Activated T-helper 17 cell treated with anti-CD3 and anti-CD28 coated beads, Interleukin-2, amount 50 U/mL, for 72 hours (primary cell): ENCODE measurements around the gene STARD13. TPM values are rescaled to one million over a fixed set of nuclear protein-coding genes. Genes with fewer than 3 reads are reported as not detected.

ENCODE experiments used
- ATAC-seq: fragments of 150-1000 bp; cut with Tn5 transposase; replicated peaks from 2 replicates; pipeline ENCODE4 v1.10.0; 2021; ENCODE audit warnings: mild to moderate bottlenecking, moderate library complexity
- H3K27ac Mint-ChIP-seq: one replicate; pipeline ENCODE4 v1.8.0; 2022; ENCODE audit warnings: mixed read lengths
- H3K27me3 Mint-ChIP-seq: one replicate; pipeline ENCODE4 v1.8.0; 2022; ENCODE audit warnings: mixed read lengths
- H3K36me3 Mint-ChIP-seq: one replicate; pipeline ENCODE4 v1.8.0; 2022; ENCODE audit warnings: low read depth, mild to moderate bottlenecking, mixed read lengths
- H3K4me1 Mint-ChIP-seq: one replicate; pipeline ENCODE4 v1.8.0; 2022; ENCODE audit warnings: mixed read lengths
- H3K4me3 Mint-ChIP-seq: one replicate; pipeline ENCODE4 v1.8.0; 2022; ENCODE audit warnings: mild to moderate bottlenecking, mixed read lengths
- H3K9me3 Mint-ChIP-seq: one replicate; pipeline ENCODE4 v1.8.0; 2022; ENCODE audit warnings: mixed read lengths
- total RNA-seq, 2 donors: library from RNA; stranded (reverse); gene quantifications; one replicate each; pipeline ENCODE4 v1.2.3, GENCODE V29; 2022

The STARD13 gene
- total RNA-seq, 2 donors from 2014 or later = 1.1 to 2.3 TPM

DNA sequence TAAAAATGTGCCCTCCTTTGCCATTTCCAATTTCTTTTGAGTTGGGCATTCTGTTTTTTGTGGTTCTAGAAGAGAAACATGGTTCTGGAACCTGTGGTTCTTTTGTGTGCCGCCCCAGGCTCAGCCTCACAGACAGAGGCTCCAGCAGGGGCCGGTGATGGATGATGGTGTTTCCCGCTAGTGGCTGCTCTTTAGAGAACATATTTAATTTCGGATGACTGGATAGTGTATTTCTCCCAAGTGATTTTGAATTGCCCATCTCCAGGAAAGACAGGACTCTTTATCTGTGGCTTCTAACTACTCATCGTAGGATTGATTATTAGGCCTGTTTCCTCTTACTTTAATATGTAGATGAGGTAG is 194.2 kb downstream of the STARD13 start:
- H3K27ac Mint-ChIP-seq = no peak overlapping the region
- H3K4me1 Mint-ChIP-seq = no peaks in the 10 kb centered on the region
- H3K4me3 Mint-ChIP-seq = no peak overlapping the region
- ATAC-seq = no peak
- no peaks in the 10 kb centered on the region for H3K9me3 Mint-ChIP-seq
- no peaks in the 10 kb centered on the region for H3K36me3 Mint-ChIP-seq
- peaks cover 9% of the 10 kb centered on the region for H3K27me3 Mint-ChIP-seq

DNA sequence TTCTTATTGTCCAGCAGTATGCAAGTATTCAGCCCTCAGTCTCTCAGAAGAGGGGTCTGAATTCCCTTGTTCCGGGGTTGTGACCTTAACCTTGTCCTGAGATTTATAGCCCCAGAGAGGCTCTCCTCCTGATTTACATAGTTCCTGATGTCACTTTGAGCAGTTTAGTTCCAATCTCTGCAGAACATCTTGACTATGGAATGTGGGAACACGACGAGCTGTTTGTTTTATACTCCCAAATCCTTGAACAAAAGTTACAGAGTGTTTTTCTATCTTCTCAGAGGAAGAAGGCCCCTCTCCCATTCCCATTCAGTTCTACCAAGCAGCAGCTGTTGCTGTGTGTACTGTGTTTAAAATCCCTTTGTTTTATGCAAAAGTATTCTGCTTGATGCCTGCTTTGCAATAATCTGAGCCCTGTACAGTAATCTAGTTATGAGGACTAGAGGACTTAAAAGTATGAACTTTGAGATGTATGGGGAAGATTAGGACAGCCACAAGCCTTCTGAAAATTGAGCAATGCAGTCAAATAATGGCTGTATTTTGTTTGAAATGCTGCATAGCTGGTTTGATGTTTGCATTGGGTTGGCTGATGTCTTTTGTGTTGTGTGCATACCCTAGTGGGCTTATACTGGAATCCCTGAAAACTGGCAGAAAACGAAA is 194.7 kb downstream of the STARD13 start:
- Mint-ChIP-seq H3K9me3 (no peaks in the 10 kb centered on the region), H3K27ac (no peak overlapping the region), H3K36me3 (no peaks in the 10 kb centered on the region), H3K27me3 (peaks cover 9% of the 10 kb centered on the region), H3K4me3 (no peak overlapping the region), H3K4me1 (no peaks in the 10 kb centered on the region)
- no peak for ATAC-seq

DNA sequence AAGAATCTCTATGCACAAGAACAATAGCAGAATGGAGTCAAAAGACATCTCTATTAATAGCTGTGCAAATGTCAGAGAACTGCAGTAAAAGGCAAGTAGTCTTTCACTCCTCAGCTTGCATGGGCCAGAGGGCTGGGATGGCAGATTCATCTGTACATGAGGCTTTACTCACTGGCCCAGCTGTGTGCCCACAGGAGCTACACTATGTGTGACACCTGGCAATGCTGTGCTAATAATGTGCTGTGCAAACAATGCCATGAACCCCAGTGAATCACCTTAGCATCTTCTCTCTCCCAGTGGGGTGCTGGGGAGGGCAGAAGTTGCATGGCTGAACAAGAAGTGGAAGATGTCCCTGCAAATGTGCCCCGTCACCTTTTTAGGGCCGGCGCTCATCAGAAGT is 196.2 kb downstream of the STARD13 start:
- Mint-ChIP-seq H3K36me3 (no peaks in the 10 kb centered on the region), H3K27ac (no peak overlapping the region), H3K4me1 (no peaks in the 10 kb centered on the region), H3K27me3 (peaks cover 13% of the 10 kb centered on the region), H3K9me3 (no peaks in the 10 kb centered on the region), H3K4me3 (no peak overlapping the region)
- ATAC-seq = no peak

DNA sequence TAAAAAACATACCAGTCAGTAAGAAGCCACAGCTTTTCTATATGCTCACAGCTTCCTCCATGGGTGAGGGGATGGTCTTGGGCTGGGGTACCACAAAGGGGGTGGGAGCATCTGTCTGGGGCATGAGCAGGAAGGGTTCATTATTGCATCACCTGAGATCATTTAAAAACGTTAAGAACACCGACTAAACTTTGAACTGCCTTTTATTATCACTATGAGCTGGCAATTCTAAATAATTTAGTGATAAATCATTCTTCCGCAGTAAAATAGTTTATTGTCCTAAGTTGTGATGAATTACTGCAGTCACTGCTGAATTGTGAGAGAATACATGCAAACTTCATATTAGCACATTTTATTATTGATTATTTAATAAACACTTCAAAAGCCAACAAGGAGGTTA is 197.8 kb downstream of the STARD13 start:
- ATAC-seq = no peak
- no peak overlapping the region for H3K27ac Mint-ChIP-seq
- H3K36me3 Mint-ChIP-seq = no peaks in the 10 kb centered on the region
- H3K27me3 Mint-ChIP-seq = peaks cover 13% of the 10 kb centered on the region
- H3K4me1 Mint-ChIP-seq = no peaks in the 10 kb centered on the region
- H3K9me3 Mint-ChIP-seq = no peaks in the 10 kb centered on the region
- no peak overlapping the region for H3K4me3 Mint-ChIP-seq

DNA sequence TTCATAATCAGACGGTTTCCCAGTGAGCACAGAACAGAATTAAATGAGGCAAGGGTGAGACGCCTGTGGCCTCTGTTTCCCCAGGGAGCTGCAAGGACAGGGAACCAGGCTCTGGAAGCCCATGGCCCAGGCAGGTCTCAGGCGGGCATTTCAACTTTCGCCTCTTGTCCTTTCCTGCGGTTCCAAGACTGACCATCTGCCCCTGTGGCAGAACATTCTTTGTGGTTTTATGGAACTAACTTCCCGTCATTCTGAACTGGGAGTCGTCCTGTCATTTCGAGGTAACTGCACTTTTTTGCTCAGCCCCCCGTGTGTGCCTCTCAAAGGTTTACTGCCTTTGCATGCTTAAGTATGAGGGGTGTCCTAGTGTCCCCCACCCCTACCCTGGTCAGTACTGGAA is 198.5 kb downstream of the STARD13 start:
- Mint-ChIP-seq H3K27ac (no peak overlapping the region), H3K4me3 (no peak overlapping the region), H3K27me3 (peaks cover 13% of the 10 kb centered on the region), H3K9me3 (no peaks in the 10 kb centered on the region), H3K36me3 (no peaks in the 10 kb centered on the region), H3K4me1 (no peaks in the 10 kb centered on the region)
- no peak for ATAC-seq

DNA sequence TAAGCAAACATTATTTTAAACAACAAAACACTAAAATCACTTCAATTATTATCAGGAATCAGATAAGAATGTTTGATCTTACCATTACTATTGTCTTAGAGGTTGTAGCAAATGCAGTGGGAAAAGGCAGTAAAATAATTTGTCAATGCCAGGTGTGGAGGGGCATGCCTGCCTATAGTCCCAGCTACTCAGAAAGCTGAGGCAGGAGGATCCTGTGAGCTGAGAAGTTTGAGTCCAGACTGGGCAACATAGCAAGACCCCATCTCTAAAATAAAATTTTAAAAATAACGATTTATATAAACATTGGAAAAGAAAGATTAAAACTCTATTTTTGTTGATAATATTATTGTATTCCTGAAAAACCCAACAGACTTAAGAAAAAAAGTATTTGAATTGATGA is 202.5 kb downstream of the STARD13 start:
- no peaks in the 10 kb centered on the region for H3K36me3 Mint-ChIP-seq
- no peak overlapping the region for H3K27ac Mint-ChIP-seq
- H3K4me3 Mint-ChIP-seq = no peak overlapping the region
- H3K9me3 Mint-ChIP-seq = no peaks in the 10 kb centered on the region
- no peaks in the 10 kb centered on the region for H3K4me1 Mint-ChIP-seq
- peaks cover 24% of the 10 kb centered on the region for H3K27me3 Mint-ChIP-seq
- no peak for ATAC-seq

DNA sequence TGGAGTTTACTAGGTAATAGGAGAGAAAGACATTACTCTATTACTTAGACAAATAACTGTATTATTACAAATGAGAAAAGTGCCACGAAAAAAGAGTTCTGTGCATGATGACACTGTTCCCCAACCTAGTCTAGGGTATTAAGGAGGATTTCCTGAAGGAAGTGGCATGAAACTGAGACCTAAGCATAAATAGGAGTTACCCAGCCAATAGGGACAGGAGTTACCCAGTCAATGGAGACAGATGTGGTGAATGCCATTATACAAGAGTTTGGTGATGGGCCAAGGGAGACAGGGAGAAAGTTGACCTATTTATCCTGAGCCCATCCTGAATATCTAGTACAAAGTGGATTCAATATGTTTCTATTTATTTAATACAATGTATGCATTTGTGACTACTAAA is 203.9 kb downstream of the STARD13 start:
- H3K27ac Mint-ChIP-seq = no peak overlapping the region
- no peaks in the 10 kb centered on the region for H3K4me1 Mint-ChIP-seq
- no peak overlapping the region for H3K4me3 Mint-ChIP-seq
- peaks cover 19% of the 10 kb centered on the region for H3K27me3 Mint-ChIP-seq
- no peaks in the 10 kb centered on the region for H3K36me3 Mint-ChIP-seq
- no peak for ATAC-seq
- H3K9me3 Mint-ChIP-seq = no peaks in the 10 kb centered on the region

DNA sequence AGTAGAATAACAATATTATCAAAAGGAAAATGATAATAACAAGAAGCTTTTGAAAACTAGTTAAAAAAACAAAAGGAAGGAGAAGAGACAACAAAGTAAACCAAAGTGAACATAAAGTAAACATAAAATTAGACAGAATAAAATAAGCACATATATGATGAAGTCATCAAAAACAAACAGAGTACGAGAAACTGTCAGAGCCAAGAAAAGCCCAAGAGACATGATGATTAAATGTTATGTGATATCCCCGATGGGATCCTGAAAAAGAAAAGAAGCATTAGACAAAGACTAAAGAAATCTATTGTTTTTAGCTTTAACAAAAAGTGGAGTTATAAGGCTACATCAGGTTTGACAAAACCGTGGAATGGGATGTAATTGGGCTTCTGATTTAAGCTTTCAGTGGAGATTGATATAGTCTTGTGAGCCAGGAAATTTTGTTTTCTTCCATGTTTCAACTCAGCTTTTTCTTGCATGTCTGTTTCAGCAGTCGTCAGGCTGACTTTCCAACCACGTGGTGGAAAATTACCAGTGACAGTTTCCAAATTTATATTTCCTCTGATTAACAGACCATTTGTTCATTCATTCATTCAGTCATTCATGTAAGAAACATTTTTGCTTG is 204.5 kb downstream of the STARD13 start:
- no peak for ATAC-seq
- H3K4me3 Mint-ChIP-seq = no peak overlapping the region

DNA sequence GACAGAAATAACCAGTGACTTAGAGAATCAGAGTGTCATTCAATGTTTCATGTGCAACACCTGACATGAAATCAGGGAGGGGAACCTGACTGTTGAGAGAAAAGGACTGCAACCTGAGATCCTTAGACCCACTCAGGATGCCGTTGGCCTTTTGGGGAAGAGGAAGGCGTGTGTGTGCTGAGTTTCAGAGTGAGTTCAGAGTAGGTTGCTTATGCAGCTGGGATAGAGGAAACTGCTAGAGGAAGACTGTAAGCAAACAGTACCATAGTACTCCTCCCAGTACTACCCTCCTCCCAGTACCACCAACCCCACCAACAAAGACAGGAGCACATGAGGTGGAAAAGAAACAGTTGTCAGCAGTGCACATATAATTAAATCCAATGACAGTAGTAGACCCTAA is 205.6 kb downstream of the STARD13 start:
- ATAC-seq = no peak
- H3K4me3 Mint-ChIP-seq = no peak overlapping the region
- no peaks in the 10 kb centered on the region for H3K36me3 Mint-ChIP-seq
- H3K27ac Mint-ChIP-seq = no peak overlapping the region
- H3K9me3 Mint-ChIP-seq = no peaks in the 10 kb centered on the region
- peaks cover 16% of the 10 kb centered on the region for H3K27me3 Mint-ChIP-seq
- H3K4me1 Mint-ChIP-seq = no peaks in the 10 kb centered on the region

More for the DNA sequence above, 204.5 kb downstream of the STARD13 start:
- no peaks in the 10 kb centered on the region for H3K4me1 Mint-ChIP-seq
- H3K27me3 Mint-ChIP-seq = peaks cover 19% of the 10 kb centered on the region
- H3K36me3 Mint-ChIP-seq = no peaks in the 10 kb centered on the region
- no peak overlapping the region for H3K27ac Mint-ChIP-seq
- no peaks in the 10 kb centered on the region for H3K9me3 Mint-ChIP-seq

DNA sequence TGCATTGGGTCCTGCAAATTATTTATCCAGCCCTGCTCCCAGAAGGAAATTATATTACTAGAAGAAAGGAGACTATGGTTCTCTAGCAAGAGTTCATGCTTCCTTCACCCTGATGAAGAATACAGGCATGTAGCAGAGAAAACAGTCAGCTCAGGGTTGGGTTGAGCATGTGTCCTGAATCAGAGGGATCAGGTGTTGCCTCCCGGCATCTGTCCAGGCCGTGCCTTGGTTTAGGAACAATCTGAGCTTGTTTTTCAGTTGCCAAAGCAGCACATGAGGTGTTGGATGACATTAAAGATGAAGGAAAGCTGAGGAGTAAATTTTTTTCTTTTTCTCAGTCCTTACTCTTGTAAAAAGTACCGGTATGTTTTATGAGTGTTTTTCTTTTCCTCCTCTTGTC is 207.3 kb downstream of the STARD13 start:
- Mint-ChIP-seq H3K27me3 (peaks cover 14% of the 10 kb centered on the region), H3K27ac (no peak overlapping the region), H3K9me3 (no peaks in the 10 kb centered on the region), H3K36me3 (no peaks in the 10 kb centered on the region), H3K4me3 (no peak overlapping the region), H3K4me1 (no peaks in the 10 kb centered on the region)
- ATAC-seq = no peak

DNA sequence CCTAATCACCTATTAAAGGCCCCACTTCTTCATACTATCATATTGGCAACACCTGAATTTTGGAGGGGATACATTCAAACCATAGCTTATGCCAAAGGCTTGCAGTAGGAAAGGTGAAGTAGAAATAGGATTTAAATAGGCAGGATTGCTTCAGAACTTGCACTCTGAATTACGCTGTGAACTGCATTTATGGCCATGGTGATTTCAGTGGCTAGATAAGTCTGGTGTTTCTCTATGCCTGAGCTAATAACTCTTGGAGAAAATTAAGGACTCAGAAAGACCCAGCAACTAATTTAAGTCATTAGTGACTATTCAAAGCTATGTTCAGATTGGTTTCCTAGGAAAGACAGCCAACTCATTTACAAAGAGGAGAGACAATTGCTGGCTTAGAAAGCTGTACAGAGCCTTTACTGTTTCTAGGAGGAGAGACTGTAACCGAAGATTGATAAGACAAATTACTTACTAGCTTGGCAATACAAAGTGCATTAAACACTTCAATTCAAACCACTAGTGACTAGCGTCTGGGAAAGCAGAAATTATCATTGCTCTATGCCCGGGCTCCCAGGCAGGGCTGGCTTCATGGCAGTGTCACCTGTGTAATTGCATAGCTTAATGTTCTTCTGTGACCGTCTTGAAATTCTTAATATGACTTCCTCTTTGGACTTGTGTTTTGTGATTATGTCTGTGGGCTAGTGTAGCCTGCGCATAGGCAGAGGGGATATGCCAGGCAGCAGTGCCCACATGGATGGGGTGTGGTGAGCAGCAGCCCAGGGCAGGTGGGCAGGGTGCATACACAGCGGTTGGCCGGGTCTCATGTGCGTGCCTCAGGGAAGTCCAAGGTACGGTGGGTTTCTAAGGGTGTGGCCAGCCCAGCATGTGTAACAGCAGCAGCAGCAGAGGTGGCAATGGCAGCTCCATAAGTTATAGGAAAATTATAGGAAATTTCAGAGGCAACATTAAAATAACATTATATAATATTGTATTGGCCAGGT is 209.3 kb downstream of the STARD13 start:
- Mint-ChIP-seq H3K9me3 (no peaks in the 10 kb centered on the region), H3K4me3 (no peak overlapping the region), H3K36me3 (no peaks in the 10 kb centered on the region), H3K27me3 (peaks cover 14% of the 10 kb centered on the region), H3K4me1 (no peaks in the 10 kb centered on the region), H3K27ac (no peak overlapping the region)
- no peak for ATAC-seq

DNA sequence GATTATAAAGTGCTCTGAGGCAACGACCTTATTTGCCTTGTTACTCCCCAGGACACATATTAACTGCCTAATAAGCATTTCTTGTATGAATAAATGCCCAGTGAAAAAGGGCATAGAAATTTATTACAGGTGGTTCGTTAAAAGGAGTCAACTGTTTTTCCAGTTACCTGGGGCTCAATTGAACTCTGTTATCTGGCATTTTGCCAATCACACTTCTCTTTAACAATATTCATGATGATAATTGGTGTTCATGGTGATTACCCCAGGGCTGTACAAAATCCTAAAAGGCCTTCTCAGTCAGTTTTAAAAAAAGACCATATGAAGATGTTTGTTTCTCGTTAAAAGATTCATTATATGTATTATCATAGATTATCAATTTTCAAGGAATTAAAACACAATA is 212.2 kb downstream of the STARD13 start:
- H3K4me1 Mint-ChIP-seq = no peaks in the 10 kb centered on the region
- H3K27me3 Mint-ChIP-seq = no peaks in the 10 kb centered on the region
- no peak overlapping the region for H3K4me3 Mint-ChIP-seq
- no peaks in the 10 kb centered on the region for H3K9me3 Mint-ChIP-seq
- H3K36me3 Mint-ChIP-seq = no peaks in the 10 kb centered on the region
- no peak overlapping the region for H3K27ac Mint-ChIP-seq
- ATAC-seq = no peak

DNA sequence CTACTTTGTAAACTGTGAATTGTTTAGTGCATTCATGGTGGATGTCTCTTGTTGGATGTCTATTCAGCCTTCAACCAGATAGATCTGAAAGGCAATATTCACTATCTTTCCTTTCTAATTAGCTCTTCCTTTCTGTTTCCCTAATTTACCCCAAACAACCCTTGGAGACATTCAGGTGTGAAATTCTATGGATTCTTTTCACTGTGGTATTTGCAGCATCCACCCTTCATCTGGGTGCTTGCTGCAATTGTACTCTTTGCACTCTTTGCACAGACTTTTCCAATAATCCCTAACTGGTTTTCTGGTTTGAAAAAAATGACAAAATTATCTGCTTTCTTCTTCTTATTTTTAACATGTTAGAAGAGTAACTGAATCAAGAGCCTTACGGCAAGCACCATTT is 212.8 kb downstream of the STARD13 start:
- Mint-ChIP-seq H3K27ac (no peak overlapping the region), H3K9me3 (no peaks in the 10 kb centered on the region), H3K4me1 (no peaks in the 10 kb centered on the region), H3K4me3 (no peak overlapping the region), H3K36me3 (no peaks in the 10 kb centered on the region), H3K27me3 (no peaks in the 10 kb centered on the region)
- no peak for ATAC-seq

DNA sequence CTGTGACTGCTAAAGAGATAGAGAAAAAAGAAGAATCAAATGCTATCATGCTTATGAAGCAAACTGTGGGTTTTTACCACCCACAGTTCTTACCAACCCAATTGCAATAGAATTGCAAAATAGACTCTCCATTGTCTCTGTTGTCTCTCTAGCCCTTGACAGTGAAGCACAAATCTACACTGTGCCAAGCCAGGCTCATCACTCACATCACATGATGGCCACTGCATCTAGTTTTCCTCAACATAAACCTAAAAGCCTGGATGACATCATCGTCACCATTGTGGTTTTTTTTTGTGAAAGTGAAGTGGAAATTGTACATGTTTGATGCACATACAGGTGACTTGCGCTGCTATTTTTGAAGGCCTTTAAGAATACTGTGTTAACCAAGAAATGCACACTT is 213.3 kb downstream of the STARD13 start:
- Mint-ChIP-seq H3K9me3 (no peaks in the 10 kb centered on the region), H3K36me3 (no peaks in the 10 kb centered on the region), H3K4me1 (no peaks in the 10 kb centered on the region), H3K4me3 (no peak overlapping the region), H3K27ac (no peak overlapping the region), H3K27me3 (no peaks in the 10 kb centered on the region)
- ATAC-seq = peak; percentile 59

DNA sequence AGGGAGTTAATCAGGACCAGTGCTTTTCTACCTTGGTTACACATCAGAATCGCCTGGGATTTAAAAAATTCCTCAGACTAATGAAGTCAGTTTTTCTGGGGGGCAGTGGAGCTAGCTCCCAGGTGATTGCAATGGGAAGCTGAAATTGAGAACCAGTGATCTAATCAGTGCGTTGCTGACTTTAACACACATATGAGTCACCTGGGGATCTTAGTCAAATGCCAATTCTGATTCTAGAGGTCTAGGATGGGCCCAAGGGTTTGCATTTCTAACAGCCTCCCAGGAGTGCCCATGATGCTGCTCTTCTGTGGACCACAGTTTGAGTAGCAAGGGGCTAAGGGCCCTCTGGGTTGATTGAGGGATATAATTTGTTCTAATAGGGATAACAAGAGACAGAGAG is 214.8 kb downstream of the STARD13 start:
- Mint-ChIP-seq H3K27me3 (no peaks in the 10 kb centered on the region), H3K4me1 (no peaks in the 10 kb centered on the region), H3K4me3 (no peak overlapping the region), H3K9me3 (no peaks in the 10 kb centered on the region), H3K27ac (no peak overlapping the region), H3K36me3 (no peaks in the 10 kb centered on the region)
- peak; percentile 64 for ATAC-seq
